Endothelial cell (in vitro differentiated cells): ENCODE data around the gene IL17A. TPM values are rescaled to one million over a fixed set of nuclear protein-coding genes. Genes with fewer than 3 reads are reported as not detected.

ENCODE experiments used
- microRNA-seq: library from miRNA; unstranded; fragments of <30 nt; microRNA quantifications from one replicate; pipeline ENCODE4, GENCODE V29; 2020; ENCODE audit not compliant: unreplicated experiment
- total RNA-seq: library from RNA; stranded (reverse); fragmentation: NEBNext Ultra II Directional; extraction: Animal tissue kit (Norgen Biotek cat#: 25700); gene quantifications from one replicate; pipeline ENCODE4 v1.2.1, GENCODE V29; 2021; ENCODE audit not compliant: unreplicated experiment

The IL17A gene
- total RNA-seq, 1 donor from 2014 or later = not detected

Small RNA genes lying within 50 kb of the gene (microRNA-seq; reads per million reads assigned to microRNA genes)
- gene MIR133B (0.21 reads per million), gene MIR206 (2.1 reads per million, percentile 30 among the genes with 10 or more reads in this experiment)

Other genes with a start within 250 kb of the IL17A start
- 0.03 TPM for gene PKHD1, start 98.8 kb upstream of the IL17A start, total RNA-seq
- gene IL17F, start 58.1 kb downstream of the IL17A start, total RNA-seq = not detected
- gene MCM3, start 98.4 kb downstream of the IL17A start, total RNA-seq = 50.0 TPM
- 7.5 TPM for gene PAQR8, start 175.8 kb downstream of the IL17A start, total RNA-seq
- gene EFHC1, start 234.0 kb downstream of the IL17A start, total RNA-seq = 29.0 TPM